GM20000 (cell line): ENCODE measurements around the gene EHHADH.

Source experiments
- DNase-seq: peaks from one replicate; pipeline ENCODE4 v3.0.0; 2012; ENCODE audit warnings: low spot score
- TF ChIP-seq, protein P1 (sequence below): IDR thresholded peaks from 2 replicates; pipeline ENCODE4 v1.5.1; 2012; ENCODE audit warnings: mild to moderate bottlenecking, control low read depth; ENCODE audit errors: extremely low read depth, missing control alignments

EHHADH gene

GRCh38 chr3:185153861-185154629 is 99.8 kb downstream of the EHHADH start:
- DNase-seq, result peak; percentile 20

DNA sequence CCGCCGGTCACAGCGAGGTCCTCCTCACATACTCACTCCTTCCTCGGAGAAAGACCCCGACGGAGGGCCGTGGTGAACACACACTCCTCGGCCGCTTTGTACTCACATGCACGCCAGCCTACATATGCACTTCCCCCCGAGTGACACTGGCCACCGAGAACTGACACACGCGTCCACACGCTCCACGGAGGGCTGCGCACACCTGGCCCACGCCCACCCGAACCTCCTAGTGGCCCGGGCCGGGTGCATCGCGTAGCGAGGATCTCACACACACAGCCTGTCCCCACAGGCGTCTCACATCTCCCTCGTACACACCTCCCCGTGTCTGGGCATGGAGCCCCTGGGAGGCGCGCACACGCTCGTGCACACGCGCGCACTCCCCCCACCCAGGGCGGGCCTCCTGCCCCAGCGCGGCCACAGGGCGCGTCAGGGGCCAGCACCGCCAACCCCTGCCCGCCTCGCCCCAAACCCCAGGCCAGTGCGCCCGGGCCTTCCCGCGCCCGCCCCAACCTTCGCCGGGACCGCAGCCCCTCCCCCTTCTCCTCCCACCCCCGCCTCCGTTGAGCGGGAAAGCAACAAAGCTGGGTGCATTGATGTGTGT is 100.6 kb downstream of the EHHADH start:
- TF ChIP-seq, protein P1, sequence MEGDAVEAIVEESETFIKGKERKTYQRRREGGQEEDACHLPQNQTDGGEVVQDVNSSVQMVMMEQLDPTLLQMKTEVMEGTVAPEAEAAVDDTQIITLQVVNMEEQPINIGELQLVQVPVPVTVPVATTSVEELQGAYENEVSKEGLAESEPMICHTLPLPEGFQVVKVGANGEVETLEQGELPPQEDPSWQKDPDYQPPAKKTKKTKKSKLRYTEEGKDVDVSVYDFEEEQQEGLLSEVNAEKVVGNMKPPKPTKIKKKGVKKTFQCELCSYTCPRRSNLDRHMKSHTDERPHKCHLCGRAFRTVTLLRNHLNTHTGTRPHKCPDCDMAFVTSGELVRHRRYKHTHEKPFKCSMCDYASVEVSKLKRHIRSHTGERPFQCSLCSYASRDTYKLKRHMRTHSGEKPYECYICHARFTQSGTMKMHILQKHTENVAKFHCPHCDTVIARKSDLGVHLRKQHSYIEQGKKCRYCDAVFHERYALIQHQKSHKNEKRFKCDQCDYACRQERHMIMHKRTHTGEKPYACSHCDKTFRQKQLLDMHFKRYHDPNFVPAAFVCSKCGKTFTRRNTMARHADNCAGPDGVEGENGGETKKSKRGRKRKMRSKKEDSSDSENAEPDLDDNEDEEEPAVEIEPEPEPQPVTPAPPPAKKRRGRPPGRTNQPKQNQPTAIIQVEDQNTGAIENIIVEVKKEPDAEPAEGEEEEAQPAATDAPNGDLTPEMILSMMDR, result no peak
- peak; percentile 62 for DNase-seq

More at GRCh38 chr3:185153861-185154629, 99.8 kb downstream of the EHHADH start:
- TF ChIP-seq, protein P1, result no peak

GRCh38 chr3:185152410-185153170 is 101.3 kb downstream of the EHHADH start, which contains the start of gene C3orf70:
C3orf70 (minus strand) TSS chr3:185153060; CDS start chr3:185152823, 237 bp downstream.
- TF ChIP-seq, protein P1, result no peak
- peak; percentile 74 for DNase-seq

DNA sequence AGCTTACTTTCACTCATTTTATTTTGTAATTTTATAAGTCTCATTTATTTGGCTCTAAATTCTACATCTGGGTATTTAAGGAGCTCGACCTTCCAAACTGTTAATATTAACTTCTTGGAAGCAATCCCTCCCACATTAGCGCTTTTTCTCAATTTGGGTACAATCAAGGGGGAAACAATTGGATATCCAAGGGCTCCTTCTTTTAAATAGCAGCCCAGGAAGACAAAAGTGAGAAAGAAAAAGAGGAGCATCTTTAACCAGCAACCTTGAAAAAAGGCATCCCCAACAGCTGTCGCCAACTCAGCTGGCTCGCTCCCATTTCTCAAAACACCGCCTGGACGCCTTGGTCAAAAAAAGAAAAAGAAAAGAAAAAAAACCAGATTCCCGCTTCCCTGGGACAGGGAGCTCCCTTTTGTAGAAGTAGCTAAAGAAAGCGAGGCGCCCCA is 101.9 kb downstream of the EHHADH start:
- TF ChIP-seq, protein P1, result no peak
- DNase-seq, result peak; percentile 10

- TF ChIP-seq, protein P1, result no peak
- no peak for DNase-seq
These were observed 102.5 kb downstream of the EHHADH start for GRCh38 chr3:185151101-185151963.

- DNase-seq, result peak; percentile 16
- TF ChIP-seq, protein P1, result no peak
These were observed 103.3 kb downstream of the EHHADH start for GRCh38 chr3:185150561-185150960.
